DMS114 treated with DMSO at 0.1 percent for 48 hours (cell line): ENCODE data around the gene PRDM4.
"Not testable (repeated sequence)": the region's sequence is repeated elsewhere in the genome, so short reads cannot be mapped to it uniquely, and the experiment has no call there.

Experiments used
- DNase-seq: peaks from one replicate; lab custom pipeline; 2025; ENCODE audit not compliant: unreplicated experiment; lab: John Stamatoyannopoulos, UW

Gene PRDM4

GRCh38 chr12:107702106-107702505, 58.8 kb downstream of the PRDM4 start:
- DNase-seq = no peak

GRCh38 chr12:107695772-107696171, 65.2 kb downstream of the PRDM4 start:
- DNase-seq = not testable (repeated sequence)

- DNase-seq = peak; percentile 87
These were observed 75.3 kb downstream of the PRDM4 start, which contains the start of gene PWP1 for GRCh38 chr12:107685360-107686248. PWP1 (plus strand) TSS chr12:107685799; CDS start chr12:107685900, 101 bp downstream.

GRCh38 chr12:107684990-107685359, 76.0 kb downstream of the PRDM4 start:
- no peak for DNase-seq

- DNase-seq = no peak
These were observed 76.7 kb downstream of the PRDM4 start for GRCh38 chr12:107684029-107684795.
